GM21447 (cell line): ENCODE data around the gene KLF6.

Source experiments
- ATAC-seq: cut with Tn5 transposase; IDR thresholded peaks from one replicate; pipeline ENCODE4 v1.9.1; 2021; ENCODE audit not compliant: unreplicated experiment

The KLF6 gene

DNA sequence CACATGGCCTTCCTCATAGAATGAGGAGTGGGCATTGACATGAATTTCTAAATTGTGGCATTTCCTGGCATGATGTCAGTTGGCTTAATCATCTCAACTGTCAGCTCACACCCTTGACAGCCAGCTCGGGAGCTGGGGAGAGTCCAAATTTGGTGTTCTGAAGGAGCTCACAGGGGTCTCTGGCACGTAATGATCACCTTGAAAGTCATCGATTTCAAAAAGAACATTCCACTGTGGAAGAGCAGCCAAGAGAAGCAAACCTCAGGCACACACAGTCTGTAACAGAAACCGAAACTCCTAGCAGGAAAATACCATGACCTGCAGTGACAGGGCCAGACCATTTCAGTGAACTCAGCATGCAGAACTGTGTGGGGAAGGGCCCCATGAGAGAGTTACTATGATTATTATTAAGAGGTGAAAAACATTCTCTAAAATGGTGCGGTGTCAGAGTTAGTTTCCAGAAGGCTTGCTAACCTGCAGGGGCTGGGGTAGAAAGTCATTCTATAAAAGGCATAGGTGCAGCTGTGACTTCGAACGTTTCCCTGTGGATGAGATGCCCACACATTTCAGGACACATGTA, 26.4 kb upstream of the KLF6 start:
- ATAC-seq, result peak; percentile 74

DNA sequence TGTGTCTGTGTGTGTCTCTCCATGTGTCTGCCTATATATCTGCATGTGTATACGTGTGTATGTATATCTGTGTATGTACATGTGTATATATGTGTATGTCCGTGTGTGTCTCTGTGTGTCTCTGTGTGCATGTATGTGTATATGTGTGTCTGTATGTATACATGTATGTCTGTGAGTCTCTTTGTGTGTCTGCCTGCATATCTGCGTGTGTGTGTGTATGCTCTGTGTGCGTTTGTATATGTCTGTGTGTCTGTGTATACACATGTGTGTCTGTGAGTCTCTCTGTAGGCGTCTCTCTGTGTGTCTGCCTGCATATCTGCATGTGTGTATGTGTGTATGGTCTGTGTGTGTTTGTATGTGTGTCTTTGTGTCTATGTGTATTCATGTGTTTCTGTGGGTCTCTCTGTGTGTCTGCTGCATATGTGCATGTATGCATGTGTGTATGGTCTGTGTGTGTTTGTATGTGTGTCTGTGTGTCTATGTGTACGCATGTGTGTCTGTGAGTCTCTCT, 23.7 kb upstream of the KLF6 start:
- no peak for ATAC-seq

DNA sequence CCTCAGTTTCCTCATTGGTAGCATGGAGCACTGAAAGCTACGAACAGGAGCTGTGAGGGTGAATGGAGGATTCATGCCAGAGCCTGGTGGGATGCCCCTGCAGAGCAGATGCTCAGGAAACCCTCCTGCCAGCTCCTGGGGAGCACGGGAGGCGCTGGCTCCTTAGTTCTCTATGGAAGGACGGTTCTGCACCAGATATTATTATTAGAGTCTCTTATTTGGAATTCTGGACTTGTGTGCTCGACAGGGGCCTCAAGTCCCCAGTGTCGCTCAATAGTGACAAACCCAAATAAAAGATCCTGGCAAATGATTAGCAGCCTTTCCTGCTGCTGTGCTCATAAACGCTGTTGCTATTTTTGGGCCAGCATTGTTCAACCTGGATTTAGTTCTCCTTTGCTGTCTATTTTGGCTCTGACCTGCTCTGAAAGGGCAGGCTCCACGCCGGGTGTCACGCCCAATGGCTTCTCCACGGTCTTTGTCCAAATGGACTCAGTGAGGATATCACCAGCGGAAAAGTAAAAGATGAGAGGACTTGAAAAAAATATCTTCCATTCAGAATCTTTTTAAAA, 23.0 kb upstream of the KLF6 start:
- ATAC-seq, result no peak

DNA sequence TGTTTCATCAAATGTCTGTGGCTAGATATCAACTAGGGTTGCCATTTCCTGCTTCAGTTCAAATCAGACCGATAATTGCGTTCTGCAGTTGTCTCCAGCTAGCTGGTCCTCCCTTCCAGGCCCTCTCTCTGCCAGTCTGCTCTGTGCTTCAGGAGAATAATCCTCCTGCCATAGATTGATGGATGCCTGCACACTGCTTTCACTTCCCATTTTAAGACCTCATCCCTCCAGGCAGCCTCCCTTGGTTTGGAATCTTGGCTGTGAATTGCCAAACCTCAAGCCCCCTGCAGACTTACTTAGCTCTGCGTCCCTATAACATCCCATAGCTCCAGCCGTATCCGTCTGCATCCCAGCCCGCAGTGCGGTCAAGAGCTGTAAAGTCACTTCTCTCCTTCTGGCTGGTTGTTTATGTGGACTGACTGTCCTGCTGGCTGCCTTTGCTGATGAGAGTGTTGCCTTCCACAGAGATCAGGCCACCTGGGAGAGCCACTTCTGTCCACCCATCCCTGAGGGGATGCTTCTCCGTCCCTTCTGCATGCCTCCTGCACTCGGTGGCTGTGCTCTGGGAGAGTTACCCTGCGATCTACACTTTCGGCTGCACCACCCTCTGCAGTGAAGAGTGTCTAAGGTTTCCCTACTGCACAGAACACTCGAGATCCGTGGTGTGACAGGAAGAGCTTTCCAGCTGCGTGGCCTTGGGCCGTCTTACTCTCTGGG, 22.4 kb upstream of the KLF6 start:
- no peak for ATAC-seq

DNA sequence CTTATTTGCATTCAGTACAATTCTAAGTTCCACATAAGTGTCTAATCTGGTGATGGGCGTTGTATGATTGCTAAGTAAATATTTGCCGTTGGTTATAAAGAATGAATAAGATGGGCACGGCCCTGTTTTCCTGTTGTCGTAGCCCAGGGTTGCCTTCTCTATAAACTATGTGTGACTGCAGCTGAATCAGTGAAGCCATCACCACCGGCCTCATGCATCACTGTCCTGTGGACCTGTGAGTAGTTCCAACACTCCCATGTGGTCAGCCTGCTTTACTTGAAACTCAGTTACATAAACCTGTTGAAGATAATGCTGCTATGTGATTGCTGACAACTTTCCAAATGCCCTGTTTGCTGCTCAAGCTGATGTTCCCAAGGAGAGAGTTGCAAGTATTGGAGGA, 21.6 kb upstream of the KLF6 start:
- ATAC-seq, result no peak

DNA sequence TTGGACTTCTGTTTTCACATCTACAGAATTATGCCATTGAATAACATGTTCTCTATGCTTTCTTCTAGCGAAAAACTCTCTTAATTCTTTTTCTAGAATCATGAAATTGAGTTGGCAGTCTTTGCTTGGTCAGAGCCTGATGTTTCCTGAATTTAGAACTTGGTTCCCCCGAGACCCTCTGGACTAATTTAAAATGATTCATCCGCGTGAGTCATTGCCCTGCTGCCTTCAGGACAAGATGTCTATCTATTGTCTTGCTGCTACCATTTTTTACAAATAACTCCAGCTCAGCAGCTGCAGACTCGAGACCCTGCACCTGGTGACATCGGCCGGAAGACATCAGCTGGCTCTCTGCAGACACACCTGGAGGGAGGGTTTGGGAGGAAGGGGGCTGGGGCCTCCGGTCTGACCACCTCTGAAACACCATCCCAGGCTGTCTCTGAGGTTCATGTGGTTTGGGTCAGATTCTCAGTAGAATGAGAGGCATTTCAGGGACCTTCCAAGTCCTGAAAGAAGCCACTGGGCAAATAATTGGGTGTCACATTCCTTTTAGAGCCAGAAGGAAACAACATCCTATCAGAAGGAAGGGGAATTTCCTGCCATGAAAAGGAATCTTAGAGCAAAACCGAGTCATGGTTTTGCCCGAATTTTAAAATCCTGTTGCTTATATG, 20.9 kb upstream of the KLF6 start:
- peak; percentile 49 for ATAC-seq

DNA sequence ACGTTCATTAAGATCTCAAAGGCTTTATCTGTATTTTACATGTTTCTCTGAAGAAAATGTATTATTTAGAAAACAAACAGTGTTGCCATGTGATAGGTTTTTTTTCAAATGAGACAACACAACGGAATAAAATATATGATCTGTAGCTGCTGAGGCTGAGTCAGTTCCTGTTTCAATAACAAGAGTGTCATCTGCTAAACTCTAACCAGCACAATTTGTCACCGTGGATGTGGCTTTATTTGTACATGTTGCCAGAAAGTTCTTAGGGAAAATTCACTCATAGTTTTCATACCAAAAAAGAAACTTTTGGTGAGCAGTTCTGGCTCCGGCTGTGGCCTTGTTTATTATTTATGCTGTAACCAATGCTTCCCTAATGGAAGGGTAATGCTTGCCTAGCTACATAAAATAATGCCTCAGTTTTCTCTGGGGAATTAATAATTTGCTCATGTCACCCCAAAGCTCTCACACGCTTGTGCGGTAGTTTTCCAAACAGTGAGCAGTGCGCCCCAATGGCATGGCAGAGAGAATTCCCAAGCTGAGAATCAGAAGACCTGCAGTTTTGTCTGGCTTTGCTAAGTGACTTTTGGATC, 20.3 kb upstream of the KLF6 start:
- peak; percentile 47 for ATAC-seq

DNA sequence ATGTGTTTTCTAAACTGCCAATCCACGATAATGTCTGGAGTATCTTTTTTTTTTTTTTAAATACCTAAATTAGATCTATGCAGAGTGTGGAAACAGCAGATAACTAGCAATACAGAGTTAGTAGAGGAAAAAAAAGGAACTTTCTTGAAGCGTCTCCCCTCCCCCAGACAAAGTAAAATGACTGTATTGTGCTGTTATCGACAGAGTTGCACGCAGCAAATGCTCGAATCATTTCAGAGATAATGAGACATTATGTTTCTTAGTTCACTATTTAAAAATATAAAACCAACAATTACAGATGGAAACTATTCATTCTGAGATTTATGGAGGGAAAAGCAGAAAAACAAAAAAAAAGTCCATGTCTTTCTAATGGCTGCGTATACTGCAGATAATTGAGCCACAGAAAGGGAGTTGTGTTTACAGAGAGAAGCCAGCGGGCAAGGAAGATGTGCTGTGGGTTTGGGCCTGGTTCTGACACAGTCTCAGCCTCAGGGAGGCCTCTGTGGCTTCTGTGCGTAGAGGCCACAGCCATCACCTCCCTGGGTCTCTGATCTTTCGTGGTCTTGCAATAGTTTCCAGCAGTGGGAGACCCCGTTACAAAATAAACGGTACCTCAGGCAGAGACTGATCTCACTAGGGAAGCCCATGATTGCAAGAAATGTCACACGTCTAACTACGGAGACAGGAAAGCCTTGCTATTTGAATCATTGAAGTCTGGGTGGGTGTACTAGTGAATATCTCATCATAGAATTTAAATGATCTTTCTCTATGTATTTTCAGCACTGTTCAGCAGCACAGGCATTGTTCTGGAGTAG, 19.1 kb upstream of the KLF6 start:
- no peak for ATAC-seq

DNA sequence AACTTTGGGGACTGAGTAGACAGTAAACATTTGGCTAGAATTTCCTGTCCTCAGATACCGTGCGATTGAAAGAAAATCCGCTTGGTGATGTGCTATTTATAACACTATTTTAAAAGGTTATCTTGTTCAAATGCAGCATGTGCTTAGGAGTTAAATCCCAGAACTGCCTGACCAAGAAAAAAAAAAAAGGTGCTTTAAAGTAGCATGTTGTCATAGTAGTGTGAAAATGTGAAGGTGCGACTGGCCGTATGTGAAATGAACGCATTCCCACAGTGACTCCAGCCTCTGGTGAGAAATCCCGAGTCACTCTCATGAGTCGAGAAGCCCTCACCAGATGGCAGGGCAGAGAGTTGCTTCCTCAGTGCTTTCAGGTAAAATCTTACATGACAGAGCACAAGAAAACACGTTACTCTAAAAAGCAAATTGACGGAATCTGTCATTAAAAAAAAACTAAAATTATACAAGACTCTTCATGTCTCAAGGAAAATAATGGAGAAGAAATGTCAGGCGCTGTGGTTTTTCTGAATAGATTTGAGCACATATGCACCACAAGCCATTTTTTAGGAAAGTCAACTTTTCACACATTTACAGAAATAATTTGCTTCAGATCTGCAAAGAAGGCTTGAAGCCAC, 18.4 kb upstream of the KLF6 start:
- no peak for ATAC-seq

DNA sequence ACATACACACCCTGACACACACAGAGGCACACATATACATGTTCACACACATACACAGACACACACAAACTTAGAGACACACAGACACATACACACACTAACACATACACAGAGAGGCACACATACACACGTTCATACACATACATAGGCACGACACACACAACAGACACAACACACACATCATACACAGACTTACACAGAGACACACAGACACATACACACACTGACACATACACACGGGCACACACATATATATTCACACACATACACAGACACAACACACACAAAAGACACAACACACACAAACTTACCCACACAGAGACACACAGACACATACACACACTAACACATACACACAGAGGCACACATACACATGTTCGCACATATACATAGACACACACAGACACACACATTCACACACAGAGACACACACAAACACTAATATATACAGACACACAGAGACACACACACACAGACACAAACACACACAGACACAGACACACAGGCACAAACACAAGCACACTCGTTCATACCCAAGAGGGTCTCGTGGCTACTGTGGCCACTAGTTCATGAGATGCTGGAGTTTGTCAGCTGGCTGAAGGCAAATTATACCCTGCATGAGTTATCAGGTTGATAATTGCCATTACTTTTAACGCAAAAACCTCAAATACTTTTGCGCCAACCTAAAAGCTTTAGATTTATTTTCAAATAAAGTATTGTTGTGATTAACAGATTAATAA, 17.7 kb upstream of the KLF6 start:
- no peak for ATAC-seq

DNA sequence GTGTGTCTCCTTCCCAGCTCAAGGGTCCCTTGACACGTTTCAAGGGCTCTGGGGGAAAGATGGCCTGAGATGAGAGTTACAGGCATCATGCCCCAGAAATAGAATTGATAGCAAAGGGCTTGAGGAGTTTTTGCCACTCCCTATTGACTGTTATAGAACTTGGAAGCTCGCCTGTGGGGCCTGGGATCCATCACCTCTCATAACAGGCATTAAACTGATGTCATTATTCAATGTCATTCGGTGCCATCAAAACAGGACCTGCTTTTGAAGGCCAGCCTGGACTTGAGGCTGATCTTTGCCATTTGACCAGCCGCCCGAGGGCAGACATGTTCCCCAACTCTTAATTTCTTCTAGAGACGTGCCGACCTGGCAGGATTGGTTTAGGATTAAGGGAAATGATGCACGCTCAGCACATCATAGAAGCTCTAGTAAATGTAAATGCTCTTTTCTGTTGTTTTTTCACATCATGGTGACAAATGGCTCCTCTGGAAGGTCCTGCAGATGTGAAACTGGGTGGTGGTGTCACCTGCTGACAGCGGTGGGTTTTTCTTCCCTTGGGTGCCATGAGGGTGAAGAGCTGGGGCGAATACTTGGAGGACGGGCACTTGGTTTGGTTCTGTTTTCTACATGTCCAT, 16.7 kb upstream of the KLF6 start:
- no peak for ATAC-seq

DNA sequence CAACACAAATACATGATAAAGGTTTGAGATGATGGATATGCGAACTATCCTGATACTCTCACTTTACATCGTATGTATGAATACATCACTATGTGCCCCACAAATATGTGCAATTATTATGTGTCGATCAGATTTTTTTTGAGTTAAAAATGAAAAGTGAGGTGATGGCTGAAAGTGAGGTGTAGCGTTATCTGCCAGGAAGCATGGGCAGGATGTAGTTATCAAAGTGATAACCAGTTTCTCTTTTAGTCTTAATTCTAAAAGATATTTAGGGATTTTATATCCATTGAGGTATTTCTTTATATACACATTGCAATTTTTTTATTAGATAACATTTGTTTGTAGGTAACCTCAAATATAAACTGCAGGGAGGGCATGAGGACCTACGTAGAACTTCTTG, 15.6 kb upstream of the KLF6 start:
- ATAC-seq, result no peak

DNA sequence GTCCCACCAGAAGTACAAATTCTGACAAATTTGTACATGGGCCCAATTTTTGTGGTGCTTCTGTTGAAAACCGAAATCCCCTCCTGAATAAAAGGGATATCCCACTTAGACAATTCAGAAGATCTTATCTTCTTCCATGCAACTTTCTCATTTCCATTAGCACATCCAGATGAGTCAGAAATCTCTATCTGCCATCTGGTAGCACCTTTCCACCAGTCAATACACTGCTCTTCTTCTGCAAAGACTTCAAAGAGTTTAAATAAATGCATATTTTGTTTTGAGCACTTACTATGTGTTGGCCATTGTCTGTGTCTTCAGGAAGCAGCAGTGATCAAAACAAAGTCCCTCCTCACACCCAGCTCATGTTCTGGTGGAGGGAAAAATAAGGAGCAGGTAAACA, 12.7 kb upstream of the KLF6 start:
- ATAC-seq, result no peak

DNA sequence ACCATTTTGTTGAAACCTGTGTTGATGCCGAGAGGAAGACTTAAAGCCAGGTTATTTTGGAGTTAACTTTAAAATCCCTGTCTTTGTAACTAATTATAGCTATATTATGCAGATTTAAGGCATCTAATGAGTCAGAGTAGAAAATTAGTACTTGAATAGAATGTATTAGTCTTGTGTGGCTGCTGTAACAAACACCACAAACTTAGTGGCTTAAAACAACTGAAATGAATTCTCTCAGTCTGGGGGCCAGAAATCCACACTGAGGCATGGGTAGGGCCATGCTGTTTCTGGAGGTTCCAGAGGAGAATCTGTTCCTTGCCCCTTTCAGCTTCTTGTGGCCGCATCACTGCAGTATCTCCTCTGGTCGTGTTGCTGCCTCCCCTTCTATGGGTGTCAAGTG, 8.5 kb upstream of the KLF6 start:
- ATAC-seq, result no peak

DNA sequence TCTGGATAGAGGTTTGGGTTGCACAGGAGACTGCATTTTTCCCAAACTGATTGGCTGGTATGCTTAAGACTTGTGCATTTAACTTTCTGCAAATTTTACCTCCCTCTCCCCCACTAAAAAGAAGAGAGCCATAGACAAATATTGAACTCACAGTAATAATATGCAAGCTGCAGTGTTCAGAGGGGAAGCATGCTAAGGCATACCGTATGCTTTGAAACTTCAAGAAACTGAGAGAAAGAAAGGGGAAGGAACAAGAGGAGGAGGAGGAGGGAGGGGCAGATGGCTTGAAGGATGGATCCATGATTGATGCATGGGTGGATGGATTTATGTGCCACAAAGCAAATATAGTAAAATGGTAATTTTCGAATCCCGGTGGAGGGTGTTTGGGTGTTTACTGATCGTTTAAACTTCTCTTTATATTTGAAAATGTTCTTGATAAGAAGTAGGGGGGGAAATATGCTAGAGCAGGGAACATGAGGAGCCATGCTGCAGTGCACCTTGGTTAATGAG, 7.8 kb upstream of the KLF6 start:
- ATAC-seq, result no peak

DNA sequence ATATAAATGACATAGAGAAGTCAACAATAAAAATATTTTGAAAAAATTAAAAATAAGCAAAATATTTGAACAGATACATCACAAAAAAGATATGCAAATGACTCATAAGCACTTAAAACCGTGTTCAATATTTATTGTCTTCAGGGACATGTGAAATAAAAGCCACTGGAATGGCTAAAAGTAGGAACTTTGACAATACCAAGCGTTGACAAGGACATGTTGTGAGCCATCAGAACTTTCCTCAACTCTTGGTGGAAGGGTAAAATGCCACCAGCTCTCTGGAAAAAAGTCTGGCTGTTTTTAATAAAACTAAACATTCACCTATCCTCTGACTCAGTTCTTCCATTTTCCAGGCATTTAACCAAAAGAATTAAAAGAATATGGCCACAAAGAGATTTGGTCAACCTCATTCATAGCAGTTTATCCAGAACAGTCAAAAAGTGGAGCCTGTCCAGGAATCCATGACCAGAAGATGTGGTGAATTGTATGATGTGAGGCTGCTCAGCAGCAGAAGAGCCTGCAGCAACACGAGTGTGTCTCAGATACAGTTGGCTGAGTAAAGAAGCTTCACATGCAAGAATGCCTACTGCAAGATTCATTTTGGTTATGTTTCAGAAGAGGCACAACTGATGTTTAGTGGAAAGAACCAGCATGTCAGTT, 7.1 kb upstream of the KLF6 start:
- ATAC-seq, result no peak

DNA sequence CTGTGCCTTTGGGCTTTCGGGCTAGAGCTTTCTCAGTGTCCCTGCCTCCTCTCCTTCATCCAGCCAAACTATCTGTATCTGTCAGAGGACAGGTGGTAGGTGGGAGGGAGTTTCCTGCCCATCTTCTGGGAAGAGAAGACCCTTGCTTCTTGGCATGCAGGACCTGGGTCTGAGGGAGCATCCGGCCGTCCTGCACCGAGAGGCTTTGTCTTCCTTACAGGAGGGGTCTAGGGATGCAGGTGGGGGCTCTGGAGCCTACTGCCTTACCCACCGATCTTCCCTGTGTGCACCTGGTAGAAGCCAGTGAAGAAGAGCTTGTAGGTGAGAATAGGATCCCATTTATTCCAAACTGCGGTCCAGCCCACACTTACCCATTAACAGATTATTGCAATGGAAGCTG, 5.8 kb upstream of the KLF6 start:
- ATAC-seq, result no peak

DNA sequence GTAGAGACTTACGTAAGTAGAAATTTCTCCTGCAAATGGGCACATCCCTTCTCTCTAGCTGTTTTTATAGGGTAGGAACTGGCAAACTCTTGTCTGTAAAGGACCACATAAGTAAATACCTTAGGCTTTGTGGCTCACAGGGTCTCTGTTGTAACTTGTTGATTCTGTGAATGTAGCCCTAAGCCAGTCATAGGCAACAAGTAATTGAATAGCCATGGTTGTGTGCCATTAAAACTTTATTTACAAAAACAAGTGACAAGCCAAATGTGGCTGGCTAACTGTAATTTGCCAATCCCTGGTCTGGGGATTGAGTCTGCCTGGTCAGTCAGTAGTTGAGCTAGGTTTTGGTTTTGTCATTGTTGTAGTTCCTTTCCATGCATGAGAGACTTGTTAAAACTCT, 5.3 kb upstream of the KLF6 start:
- ATAC-seq, result no peak
